Lower lobe of right lung (tissue), 2 donors: ENCODE results near the gene TSGA10. TPM values are rescaled to one million over a fixed set of nuclear protein-coding genes. Genes with fewer than 3 reads are reported as not detected.

Experiments used
- ATAC-seq, 2 donors: fragments of 200-7000 bp; cut with Tn5 transposase; one replicate each; pipeline ENCODE4 v1.9.1; 2020 to 2022; ENCODE audit warnings: mild to moderate bottlenecking in 2 of 2, moderate library complexity in 2 of 2
- DNase-seq: peaks from one replicate; pipeline ENCODE4 v3.0.0-alpha.2; 2020
- H3K27ac ChIP-seq: fragments of 200-600 bp; one replicate; pipeline ENCODE4 v1.8.0; 2022
- H3K27me3 ChIP-seq: fragments of 200-600 bp; one replicate; pipeline ENCODE4 v1.8.0; 2022; ENCODE audit warnings: low read depth
- H3K36me3 ChIP-seq: fragments of 200-600 bp; one replicate; pipeline ENCODE4 v1.8.0; 2022; ENCODE audit warnings: mild to moderate bottlenecking
- H3K4me1 ChIP-seq: fragments of 200-600 bp; one replicate; pipeline ENCODE4 v1.8.0; 2022
- H3K4me3 ChIP-seq: fragments of 200-600 bp; one replicate; pipeline ENCODE4 v1.8.0; 2022; ENCODE audit warnings: mild to moderate bottlenecking
- H3K9me3 ChIP-seq: fragments of 200-600 bp; one replicate; pipeline ENCODE4 v1.8.0; 2022
- intact Hi-C: fragments of 100-400 bp; cut with DNase I; formaldehyde crosslinking; loops from one replicate; pipeline ENCODE4 v1.11.0; 2022
- total RNA-seq: library from RNA; stranded (reverse); fragmentation: NEBNext Ultra II Directional; extraction: Animal tissue kit (Norgen Biotek cat#: 25700); gene quantifications from one replicate; pipeline ENCODE4 v1.2.1, GENCODE V29; 2021
- TF ChIP-seq, protein P1 (sequence below): fragments of 200-600 bp; IDR thresholded peaks from one replicate; pipeline ENCODE4 v1.8.0; 2022; ENCODE audit warnings: antibody characterized with exemption, mild to moderate bottlenecking
- donor health status: DM: no; HTN: yes; CAD: no; lungs with severe emphysema.

The TSGA10 gene
- total RNA-seq, 1 donor from 2014 or later: 9.9 TPM

DNA sequence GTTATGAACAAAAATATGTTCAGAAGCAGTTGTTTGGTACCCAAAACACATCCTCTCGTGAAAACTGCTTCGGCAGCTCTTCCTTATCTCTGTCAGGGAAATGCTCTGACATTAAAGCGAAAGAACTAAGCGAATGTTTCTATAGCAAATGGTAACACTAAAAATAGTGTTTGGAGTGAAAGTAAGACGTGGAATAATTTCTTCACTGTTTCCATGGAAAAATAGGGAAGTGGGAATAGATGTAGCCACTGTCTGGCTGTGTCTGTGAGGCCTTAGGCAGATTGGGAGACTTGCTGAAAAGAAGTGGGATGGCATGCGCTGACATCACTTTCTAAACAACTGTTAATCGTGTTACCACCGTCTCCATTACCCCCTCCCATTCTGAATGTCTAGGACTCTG lies 207.2 kb downstream of the TSGA10 start:
- Histone ChIP-seq H3K4me3 (no peak overlapping the region), H3K9me3 (no peaks in the 10 kb centered on the region), H3K36me3 (no peaks in the 10 kb centered on the region), H3K4me1 (no peaks in the 10 kb centered on the region), H3K27ac (no peak overlapping the region), H3K27me3 (peaks cover 7% of the 10 kb centered on the region)
- ATAC-seq (no peak), DNase-seq (no peak)
- intact Hi-C loops: no loop called here
- TF ChIP-seq, protein P1, sequence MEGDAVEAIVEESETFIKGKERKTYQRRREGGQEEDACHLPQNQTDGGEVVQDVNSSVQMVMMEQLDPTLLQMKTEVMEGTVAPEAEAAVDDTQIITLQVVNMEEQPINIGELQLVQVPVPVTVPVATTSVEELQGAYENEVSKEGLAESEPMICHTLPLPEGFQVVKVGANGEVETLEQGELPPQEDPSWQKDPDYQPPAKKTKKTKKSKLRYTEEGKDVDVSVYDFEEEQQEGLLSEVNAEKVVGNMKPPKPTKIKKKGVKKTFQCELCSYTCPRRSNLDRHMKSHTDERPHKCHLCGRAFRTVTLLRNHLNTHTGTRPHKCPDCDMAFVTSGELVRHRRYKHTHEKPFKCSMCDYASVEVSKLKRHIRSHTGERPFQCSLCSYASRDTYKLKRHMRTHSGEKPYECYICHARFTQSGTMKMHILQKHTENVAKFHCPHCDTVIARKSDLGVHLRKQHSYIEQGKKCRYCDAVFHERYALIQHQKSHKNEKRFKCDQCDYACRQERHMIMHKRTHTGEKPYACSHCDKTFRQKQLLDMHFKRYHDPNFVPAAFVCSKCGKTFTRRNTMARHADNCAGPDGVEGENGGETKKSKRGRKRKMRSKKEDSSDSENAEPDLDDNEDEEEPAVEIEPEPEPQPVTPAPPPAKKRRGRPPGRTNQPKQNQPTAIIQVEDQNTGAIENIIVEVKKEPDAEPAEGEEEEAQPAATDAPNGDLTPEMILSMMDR: no peak

Other genes starting within 250 kb of the TSGA10 start
- gene CRACDL, start 218.7 kb downstream of the TSGA10 start, total RNA-seq: 17.8 TPM
- gene C2orf15, start 13.2 kb downstream of the TSGA10 start, total RNA-seq: 1.5 TPM
- gene LIPT1, start within 50 bp of the TSGA10 start, total RNA-seq: 6.2 TPM
- 28.1 TPM for gene MITD1, start 26.1 kb upstream of the TSGA10 start, total RNA-seq
- 19.4 TPM for gene MRPL30, start 26.2 kb upstream of the TSGA10 start, total RNA-seq
- gene LYG2, start 100.7 kb upstream of the TSGA10 start, total RNA-seq: not detected
- gene LYG1, start 146.3 kb upstream of the TSGA10 start, total RNA-seq: 1.0 TPM
- gene TXNDC9, start 181.4 kb upstream of the TSGA10 start, total RNA-seq: 23.4 TPM
- 31.0 TPM for gene EIF5B, start 182.4 kb upstream of the TSGA10 start, total RNA-seq